ENCODE data around the gene DPYD.

Gene DPYD

DNA sequence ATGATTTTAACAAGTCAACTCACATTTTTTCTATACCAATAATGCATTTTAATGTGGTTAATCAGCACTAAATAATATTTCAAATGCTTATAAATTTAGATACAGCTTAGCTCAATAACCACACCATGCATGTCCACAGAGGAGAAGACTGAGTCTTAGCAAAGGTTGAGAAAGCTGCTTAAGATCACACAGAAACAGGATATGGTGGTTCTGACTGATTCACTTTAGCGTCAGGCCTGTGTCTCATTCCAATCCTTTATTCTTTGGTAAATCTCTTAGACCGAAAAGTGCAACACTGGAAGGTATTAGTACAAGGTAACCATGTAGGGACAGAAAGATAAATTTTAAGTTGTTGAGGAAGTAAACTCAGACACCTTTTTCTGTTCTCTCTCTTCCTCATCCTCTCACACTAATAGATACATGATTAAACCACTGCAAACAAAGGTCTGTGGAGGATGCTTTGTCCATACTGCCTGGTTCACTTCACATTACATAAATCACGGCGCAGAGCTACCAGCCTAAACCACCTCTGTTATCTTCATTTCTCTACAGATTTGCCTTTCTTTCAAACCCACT, 139.0 kb downstream of the DPYD start:
- DNase-seq: no peak

- DNase-seq: no peak
These were observed 139.9 kb downstream of the DPYD start for GRCh38 chr1:97780884-97781283.

DNA sequence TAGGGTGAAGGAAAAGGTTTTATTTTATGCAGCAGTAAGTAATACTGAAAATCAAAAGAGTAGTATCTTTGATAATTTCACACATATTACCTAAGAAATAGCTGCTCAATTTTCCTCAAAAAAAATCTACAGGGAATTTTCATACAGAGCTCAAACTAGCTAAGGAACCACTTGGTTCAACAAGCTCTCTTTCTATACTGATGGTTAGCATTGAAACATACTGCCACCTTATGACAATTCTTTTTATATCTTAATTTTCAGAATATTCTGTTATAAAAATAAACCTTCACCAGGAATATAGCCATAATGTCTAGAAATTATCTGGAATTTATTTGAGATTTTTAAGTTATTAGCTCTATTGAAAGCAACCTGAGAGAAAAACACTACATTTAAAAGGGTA, 142.1 kb downstream of the DPYD start:
- DNase-seq: no peak

GRCh38 chr1:97770376-97770775, 150.5 kb downstream of the DPYD start:
- no peak for DNase-seq

GRCh38 chr1:97767381-97767780, 153.5 kb downstream of the DPYD start:
- DNase-seq: no peak

DNA sequence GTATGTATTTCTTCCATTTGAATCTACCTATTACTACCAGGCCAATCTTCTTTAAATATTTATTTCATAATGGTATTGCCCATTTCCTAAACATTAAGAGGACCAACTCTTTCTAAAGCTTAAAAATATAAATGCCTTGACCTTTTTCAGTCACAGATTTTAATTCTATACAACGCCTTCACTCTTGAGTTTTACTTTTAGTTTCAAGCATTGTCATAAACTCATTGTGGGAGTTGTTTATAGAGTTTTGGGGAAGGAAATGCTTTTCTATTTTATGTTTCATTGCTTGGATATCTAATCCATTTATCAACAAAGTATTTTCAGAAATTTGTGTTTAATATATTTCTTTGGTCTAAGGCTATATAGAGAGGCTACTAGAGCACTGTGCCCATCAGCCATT, 155.8 kb downstream of the DPYD start:
- DNase-seq: no peak

- no peak for DNase-seq
These were observed 159.2 kb downstream of the DPYD start for GRCh38 chr1:97761637-97762036.

GRCh38 chr1:97759078-97759477, 161.8 kb downstream of the DPYD start:
- DNase-seq: no peak

- no peak for DNase-seq
These were observed 162.2 kb downstream of the DPYD start for GRCh38 chr1:97758541-97759057.

GRCh38 chr1:97745912-97746311, 174.9 kb downstream of the DPYD start:
- no peak for DNase-seq

- no peak for DNase-seq
These were observed 175.9 kb downstream of the DPYD start for GRCh38 chr1:97744977-97745376.

GRCh38 chr1:97743129-97743528, 177.7 kb downstream of the DPYD start:
- DNase-seq: no peak

DNA sequence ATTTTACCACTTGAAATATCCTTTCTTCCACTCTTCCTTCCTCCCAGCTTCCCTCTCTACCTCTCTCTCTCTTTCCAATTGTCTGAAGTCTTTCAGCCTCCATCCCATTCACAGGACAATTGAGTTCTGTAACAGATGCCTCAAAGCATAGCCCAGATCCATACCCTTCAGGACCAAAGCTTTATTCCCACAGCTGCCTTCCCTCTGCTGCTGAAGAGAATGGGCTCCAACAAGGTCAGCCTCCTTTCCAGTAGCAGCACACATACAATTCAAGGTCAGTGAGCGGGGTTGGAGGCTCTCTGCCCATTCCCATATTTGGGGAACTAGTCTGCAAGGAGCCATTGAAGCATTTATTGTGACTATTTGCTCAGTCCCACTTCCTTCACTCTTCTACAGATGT, 179.9 kb downstream of the DPYD start:
- no peak for DNase-seq

DNA sequence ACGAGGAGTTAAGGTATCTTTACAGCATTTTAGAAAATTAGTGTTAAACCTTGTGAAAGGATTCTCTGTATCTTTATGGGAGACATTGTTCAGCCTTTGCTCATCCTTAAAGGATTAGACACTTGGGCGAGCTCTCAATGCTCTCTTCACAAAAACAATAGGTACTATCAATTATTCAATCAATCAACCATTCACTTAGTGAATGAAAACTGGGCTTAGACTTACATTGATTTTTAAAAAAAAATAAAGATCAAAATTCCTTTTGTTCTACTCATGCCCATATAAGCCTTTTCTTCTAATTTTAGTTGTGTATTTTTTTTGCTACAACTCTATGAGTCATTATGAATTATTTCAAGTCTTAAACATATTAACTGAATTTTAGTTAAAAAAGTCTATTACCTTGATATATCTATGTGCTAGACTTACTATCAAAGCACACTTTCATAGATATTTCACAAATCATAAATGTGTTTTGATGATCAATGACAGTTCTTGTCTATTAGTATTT, 181.2 kb downstream of the DPYD start:
- no peak for DNase-seq

DNA sequence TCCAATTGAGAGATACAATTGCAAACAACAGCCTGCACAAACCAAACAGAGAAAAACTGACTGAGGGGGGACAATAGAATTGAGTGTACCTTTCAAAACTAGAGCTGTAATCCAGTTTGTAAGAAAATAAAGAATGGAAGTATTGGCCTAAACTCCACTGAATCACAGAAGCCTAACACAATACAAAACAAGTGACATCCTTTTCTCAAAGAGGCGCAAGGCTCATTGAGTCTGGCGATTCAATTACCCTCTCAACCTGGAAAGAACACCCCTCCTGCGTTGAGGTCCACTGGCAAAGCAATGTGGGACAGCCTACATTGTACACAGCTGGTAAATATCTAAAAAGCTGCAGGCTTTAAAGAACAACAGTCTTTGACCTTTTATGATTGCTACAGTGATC, 182.6 kb downstream of the DPYD start:
- no peak for DNase-seq

- no peak for DNase-seq
These were observed 190.6 kb downstream of the DPYD start for GRCh38 chr1:97730271-97730670.

DNA sequence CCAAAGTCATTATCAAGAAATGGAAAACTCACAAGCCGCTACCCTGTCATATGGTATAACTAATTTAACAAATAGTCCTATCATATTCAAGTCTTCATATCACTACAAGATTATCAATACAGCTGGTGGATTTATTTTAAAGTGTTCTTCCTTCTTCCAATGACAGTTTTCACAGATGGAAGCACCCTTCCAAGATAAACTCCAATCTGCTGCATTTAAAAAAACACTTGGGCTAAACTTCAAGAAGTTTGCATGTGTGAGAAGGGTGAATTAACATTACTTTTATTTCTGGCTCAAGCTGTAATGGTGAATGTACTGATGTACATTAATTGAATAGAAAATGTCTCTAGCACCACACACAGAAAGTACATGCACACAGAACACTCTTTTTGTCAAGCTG, 192.4 kb downstream of the DPYD start:
- DNase-seq: no peak

GRCh38 chr1:97727029-97727428, 193.8 kb downstream of the DPYD start:
- DNase-seq: no peak

GRCh38 chr1:97726386-97726785, 194.4 kb downstream of the DPYD start:
- DNase-seq: no peak

DNA sequence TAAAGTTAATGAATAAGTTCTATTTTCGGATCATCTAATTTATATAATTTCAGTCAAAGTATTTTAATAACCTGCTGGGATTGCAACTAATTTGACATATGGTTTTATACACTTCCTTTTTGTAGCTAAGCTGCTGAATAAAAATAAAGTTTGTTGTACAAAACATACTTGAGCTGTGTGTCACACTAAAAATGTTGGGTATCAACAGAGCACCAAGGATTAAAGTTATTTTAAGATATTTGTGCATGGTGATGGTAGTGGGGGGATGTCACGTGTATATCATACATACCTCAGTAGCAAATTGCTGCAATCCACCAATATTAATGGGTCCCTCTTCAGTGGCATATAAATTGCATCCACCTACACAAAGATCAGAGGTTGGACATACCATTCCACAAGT, 199.6 kb downstream of the DPYD start:
- DNase-seq: no peak

DNA sequence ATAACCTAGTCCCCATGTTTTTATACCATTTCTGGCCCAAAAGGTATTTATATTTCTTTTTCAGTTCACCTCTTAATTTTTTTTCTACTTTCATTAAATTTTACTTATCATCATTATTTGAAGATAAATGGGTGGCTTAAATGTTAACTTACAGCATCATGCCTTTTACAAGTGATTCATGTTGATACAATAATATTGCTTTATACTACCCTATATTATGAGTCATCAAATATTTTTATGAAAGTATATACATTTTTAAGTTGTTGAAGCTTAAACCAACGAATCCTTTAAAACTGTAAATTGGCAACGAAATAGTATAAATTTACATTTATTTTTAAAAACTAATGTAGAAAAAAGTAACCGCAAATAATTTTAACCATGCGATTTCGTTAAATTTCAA, 207.9 kb downstream of the DPYD start:
- DNase-seq: no peak

DNA sequence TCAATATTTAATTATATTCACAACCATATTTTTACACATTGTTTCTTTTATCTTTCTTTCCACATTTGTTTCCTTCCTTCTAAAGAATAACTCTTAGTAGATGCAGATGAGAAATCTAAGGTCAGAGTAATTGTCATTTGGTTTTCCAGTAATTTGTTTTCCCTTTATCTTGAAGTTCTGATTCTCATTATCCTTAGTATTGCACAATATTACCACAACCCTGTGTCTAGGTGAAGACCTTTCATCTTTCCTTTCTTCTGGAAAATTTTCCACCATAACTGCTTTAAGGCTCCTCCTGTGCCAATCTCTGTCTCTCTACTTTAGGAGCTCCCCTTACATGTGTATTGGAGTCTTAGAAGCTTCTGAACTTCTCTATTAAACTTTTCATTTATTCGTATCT, 209.0 kb downstream of the DPYD start:
- no peak for DNase-seq

DNA sequence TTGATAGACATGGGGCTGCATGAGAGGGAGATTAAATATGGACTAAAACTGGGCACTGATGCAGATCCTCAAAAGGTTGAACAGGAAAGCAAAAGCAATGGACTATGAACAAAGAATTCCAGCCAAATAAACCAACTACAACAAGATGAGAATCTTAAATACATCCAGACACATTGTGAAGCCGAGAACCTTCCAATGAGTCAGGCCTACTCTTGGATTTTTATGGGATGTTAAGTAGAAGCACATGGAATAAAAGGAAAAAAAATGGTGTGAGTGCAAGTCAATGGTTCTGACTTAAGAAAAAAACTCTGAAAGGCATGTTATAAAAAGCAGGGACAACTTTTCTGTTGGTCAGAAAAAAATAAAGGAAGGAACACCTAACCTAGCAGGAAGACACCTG, 227.2 kb downstream of the DPYD start:
- no peak for DNase-seq

DNA sequence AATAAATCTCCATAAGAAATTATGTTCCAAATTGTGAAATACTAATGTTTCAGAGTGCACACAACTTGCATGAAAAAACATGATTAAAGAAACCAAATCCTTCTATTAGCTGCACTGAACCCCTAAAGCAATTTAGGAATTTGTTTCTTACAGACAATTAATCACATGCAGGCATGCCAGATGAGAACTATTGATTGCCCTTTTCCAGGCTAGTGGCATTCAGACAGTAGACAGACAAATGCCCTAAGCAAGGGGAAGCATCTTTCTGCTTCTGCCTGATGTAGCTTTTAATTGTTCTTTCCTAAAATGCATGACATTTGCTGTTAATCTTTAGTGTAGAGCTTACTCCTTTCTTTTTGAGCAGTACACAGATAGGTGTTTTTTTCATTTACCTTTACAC, 229.5 kb downstream of the DPYD start:
- DNase-seq: no peak

GRCh38 chr1:97685360-97685759, 235.5 kb downstream of the DPYD start:
- DNase-seq: no peak
